GM20000 (cell line): ENCODE data around the gene MAP6.

ENCODE experiments used
- DNase-seq: peaks from one replicate; pipeline ENCODE4 v3.0.0; 2012; ENCODE audit warnings: low spot score
- CTCF ChIP-seq: IDR thresholded peaks from 2 replicates; pipeline ENCODE4 v1.5.1; 2012; ENCODE audit warnings: mild to moderate bottlenecking, control low read depth; ENCODE audit errors: extremely low read depth, missing control alignments

The MAP6 gene

GRCh38 chr11:75668451-75669297 lies at the start of gene MAP6:
MAP6 (minus strand) TSS chr11:75669038; CDS start chr11:75668369, 669 bp downstream.
- peak; percentile 55 for DNase-seq
- TF ChIP-seq CTCF, result no peak

DNA sequence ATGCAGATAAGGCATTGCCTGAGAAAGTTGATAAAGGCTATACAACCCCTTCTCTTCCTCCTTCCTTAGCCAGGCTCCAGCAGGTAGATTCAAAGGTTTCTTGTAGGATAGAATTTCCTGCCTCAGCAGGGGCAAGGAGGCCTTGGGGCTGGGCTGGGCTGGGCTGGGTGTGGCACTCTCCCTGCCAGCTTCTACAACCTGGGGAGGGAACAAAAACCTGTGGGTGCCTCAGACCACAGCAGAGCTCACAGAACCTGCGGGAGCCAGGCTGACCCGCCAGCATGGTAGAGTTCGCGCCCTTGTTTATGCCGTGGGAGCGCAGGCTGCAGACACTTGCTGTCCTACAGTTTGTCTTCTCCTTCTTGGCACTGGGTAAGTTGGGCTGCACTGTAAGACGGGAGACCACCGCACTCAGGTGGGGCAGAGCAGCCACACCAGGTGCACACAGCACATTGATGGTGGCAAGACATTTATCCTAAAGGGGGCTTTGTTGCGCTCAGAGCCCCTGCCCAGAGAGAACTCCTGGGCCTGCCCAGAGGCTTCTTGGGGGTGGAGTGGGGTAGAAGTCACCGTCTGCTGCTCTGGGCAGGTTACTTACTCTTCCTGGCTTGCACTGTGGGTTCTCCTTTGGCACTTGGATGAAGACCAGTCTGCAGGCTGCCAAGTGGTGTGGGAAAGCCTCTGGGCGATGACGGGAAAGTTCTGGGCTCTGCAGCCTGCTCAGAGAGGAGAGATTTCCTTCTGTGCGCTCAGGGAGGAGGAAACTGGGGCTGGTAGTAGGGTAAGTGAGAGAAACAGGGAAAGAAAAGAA lies 49.0 kb upstream of the MAP6 start, which contains the start of gene MOGAT2:
TSS of gene MOGAT2 (plus strand) at position 231 of the 811 bp plus-strand sequence. CDS start at position 282, 51 bp downstream.
- TF ChIP-seq CTCF, result no peak
- DNase-seq, result no peak

DNA sequence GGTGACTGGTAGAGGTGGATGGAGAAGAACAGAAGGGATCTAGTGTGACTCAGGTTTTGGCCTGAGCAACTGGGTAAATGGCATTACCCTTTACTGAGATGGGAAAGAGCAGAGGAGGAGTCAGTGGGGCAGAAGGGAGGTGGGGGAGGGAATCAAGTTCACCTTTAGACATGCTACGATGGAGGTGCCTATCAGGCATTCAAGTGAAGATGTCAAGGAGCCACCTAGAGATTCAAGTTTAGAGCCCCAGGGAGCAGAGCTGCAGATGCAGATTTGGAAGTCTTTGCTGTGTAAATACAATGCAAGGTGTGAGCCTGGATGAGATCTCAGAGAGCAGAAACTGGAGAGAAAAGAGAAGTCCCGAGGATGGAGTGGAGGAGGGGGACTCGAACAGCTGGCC lies 47.8 kb upstream of the MAP6 start:
- no peak for DNase-seq
- no peak for TF ChIP-seq CTCF

GRCh38 chr11:75715688-75716087 lies 46.9 kb upstream of the MAP6 start:
- no peak for TF ChIP-seq CTCF
- no peak for DNase-seq

DNA sequence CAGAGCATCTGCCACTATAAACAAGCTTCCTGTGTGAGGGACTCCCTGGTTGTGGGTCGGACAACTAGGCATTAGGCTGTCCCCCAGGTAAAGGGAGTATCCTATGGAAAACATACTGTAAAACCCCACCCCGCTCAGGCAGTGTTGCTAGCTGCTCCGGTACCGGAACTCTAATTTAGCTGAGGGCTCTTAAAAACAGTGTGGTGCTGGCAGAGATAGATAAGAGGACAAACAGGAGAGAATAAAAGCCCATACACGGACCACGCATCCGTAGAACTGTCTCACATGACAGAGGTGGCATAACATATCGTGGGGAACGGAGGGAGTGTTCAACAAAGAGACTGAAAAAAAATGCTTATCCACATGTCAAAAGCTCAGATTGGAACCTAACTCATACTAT lies 45.4 kb upstream of the MAP6 start:
- TF ChIP-seq CTCF, result no peak
- no peak for DNase-seq

DNA sequence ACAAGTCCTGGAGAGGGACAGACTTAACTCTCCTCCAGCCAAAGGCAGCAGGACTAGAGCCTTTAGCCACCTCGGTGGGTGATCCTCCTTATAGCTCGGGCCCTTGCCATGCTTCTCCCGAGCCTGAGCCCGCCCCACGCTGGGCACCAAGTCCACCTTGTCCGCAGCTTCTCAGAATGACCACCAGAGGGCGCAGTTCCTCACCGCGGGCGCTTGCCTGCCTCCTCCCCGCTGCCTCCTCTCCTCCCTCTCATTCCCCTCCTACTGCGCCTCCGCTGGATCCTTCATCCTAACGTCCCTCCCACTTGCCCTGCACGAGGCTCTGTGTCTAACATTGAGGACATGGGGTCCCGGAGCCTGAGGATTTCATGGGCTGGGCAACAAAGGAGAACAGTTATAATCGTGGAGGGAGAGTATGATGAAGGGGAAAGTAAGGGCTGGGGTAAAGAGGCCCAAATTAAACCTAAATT lies 37.5 kb upstream of the MAP6 start:
- peak; percentile 90 for TF ChIP-seq CTCF
- peak; percentile 78 for DNase-seq

DNA sequence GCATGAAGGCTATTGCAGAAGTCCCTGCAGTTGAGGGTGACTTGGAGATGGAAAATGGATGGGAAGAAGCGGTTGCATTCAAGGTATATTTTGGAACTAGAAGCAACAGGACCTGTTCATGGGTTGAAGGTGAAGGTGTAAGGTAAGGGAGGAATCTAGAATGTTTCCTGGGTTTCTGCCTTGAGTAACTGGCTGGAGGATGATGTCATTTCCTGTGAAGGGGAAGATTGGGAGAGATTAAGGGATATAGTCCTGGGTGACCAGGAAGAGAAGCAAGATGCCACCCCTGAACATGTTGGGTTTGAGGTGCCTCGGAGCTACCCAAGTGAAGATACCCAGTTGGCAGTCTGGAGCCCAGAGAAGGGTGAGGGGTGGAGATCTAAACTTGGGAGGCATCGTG lies 36.7 kb upstream of the MAP6 start:
- no peak for TF ChIP-seq CTCF
- DNase-seq, result no peak
